DOHH2 (cell line): ENCODE measurements around the gene RPRD1B.

Experiments used
- H3F3A ChIP-seq: fragments of 200-600 bp; sonication (generic), shearing (Covaris generic); 2 replicates; pipeline ENCODE4 v1.6.0; 2016; ENCODE audit warnings: antibody characterized with exemption, mild to moderate bottlenecking; ENCODE audit not compliant: control insufficient read depth, insufficient read depth
- H3K27ac ChIP-seq: fragments of 200-600 bp; sonication (generic); 2 replicates; pipeline ENCODE4 v1.5.1; 2014; ENCODE audit warnings: low read depth, mild to moderate bottlenecking, low read length, moderate library complexity
- H3K27me3 ChIP-seq: fragments of 200-600 bp; sonication (generic); 2 replicates; pipeline ENCODE4 v1.6.1; 2014; ENCODE audit warnings: mild to moderate bottlenecking, low read length, mixed read lengths; ENCODE audit not compliant: control insufficient read depth
- H3K36me3 ChIP-seq: fragments of 200-600 bp; sonication (generic); 2 replicates; pipeline ENCODE4 v1.6.1; 2014; ENCODE audit warnings: mild to moderate bottlenecking, low read length, moderate library complexity, mixed read lengths; ENCODE audit not compliant: control insufficient read depth
- H3K4me1 ChIP-seq: fragments of 200-600 bp; sonication (generic); 2 replicates; pipeline ENCODE4 v1.6.1; 2014; ENCODE audit warnings: mild to moderate bottlenecking, low read length, mixed read lengths; ENCODE audit not compliant: control insufficient read depth
- H3K4me2 ChIP-seq: fragments of 200-600 bp; sonication (generic); 2 replicates; pipeline ENCODE4 v1.6.0; 2014; ENCODE audit warnings: mild to moderate bottlenecking, low read length, moderate library complexity
- H3K4me3 ChIP-seq: fragments of 200-600 bp; sonication (generic); 2 replicates; pipeline ENCODE4 v1.5.1; 2014; ENCODE audit warnings: mild to moderate bottlenecking, low read length, mixed read lengths
- H3K79me2 ChIP-seq: fragments of 200-600 bp; sonication (generic); 2 replicates; pipeline ENCODE4 v1.6.1; 2014; ENCODE audit warnings: mild to moderate bottlenecking, low read length, mixed read lengths; ENCODE audit not compliant: control insufficient read depth
- H3K9me2 ChIP-seq: fragments of 200-600 bp; sonication (generic); replicated peaks from 2 replicates; pipeline ENCODE4 v1.6.1; 2014; ENCODE audit warnings: mild to moderate bottlenecking, low read length, mixed read lengths; ENCODE audit not compliant: control insufficient read depth
- H3K9me3 ChIP-seq: fragments of 200-600 bp; sonication (generic); 2 replicates; pipeline ENCODE4 v1.6.1; 2014; ENCODE audit warnings: antibody characterized with exemption, low read length, mixed read lengths; ENCODE audit not compliant: control insufficient read depth, insufficient read depth
- H4K20me1 ChIP-seq: fragments of 200-600 bp; sonication (generic); 2 replicates; pipeline ENCODE4 v1.6.0; 2014; ENCODE audit warnings: low read depth, mild to moderate bottlenecking, antibody characterized with exemption, low read length, moderate library complexity; ENCODE audit not compliant: control insufficient read depth, insufficient read depth
- EZH2phosphoT487 ChIP-seq: fragments of 200-600 bp; sonication (generic); IDR thresholded peaks from 2 replicates; pipeline ENCODE4 v1.6.1; 2017; ENCODE audit warnings: borderline replicate concordance, mild to moderate bottlenecking, antibody characterized with exemption, low read length, moderate library complexity, mixed read lengths
- TF ChIP-seq, protein P1 (sequence below): fragments of 200-600 bp; sonication (generic); IDR thresholded peaks from one replicate; pipeline ENCODE4 v1.5.1; 2014; ENCODE audit warnings: antibody characterized with exemption, mild to moderate bottlenecking, low read depth, low read length; ENCODE audit not compliant: poor library complexity, severe bottlenecking

Gene RPRD1B

DNA sequence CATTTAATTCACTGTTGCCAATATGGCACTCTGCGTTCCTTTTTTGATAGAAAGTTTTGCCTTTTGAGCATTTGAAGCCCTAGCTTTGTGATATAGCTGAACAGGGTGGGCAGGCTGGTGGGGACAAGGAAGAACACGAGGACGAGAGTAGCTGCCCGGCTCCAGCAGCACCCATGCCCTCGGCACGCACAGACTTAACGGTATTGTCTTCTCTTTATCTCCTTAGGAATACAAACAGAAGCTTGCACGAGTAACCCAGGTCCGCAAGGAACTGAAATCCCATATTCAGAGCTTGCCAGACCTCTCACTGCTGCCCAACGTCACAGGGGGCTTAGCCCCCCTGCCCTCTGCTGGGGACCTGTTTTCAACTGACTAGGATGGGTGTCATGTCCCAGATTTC is 56.0 kb downstream of the RPRD1B start:
- Histone ChIP-seq H3K4me2 (no peak overlapping the region), H3K27me3 (no peaks in the 10 kb centered on the region), H3K36me3 (peaks cover 70% of the 10 kb centered on the region), H3K27ac (no peak overlapping the region), H3K79me2 (peaks cover 6% of the 10 kb centered on the region; the same call in 1 of the 2 replicates), H3K4me3 (no peak overlapping the region), H3K4me1 (peaks cover 41% of the 10 kb centered on the region), H3K9me3 (no peaks in the 10 kb centered on the region), H4K20me1 (no peaks in the 10 kb centered on the region), H3F3A (peaks cover 19% of the 10 kb centered on the region), H3K9me2 (no peaks in the 10 kb centered on the region)
- TF ChIP-seq EZH2phosphoT487 = no peak
- TF ChIP-seq, protein P1, sequence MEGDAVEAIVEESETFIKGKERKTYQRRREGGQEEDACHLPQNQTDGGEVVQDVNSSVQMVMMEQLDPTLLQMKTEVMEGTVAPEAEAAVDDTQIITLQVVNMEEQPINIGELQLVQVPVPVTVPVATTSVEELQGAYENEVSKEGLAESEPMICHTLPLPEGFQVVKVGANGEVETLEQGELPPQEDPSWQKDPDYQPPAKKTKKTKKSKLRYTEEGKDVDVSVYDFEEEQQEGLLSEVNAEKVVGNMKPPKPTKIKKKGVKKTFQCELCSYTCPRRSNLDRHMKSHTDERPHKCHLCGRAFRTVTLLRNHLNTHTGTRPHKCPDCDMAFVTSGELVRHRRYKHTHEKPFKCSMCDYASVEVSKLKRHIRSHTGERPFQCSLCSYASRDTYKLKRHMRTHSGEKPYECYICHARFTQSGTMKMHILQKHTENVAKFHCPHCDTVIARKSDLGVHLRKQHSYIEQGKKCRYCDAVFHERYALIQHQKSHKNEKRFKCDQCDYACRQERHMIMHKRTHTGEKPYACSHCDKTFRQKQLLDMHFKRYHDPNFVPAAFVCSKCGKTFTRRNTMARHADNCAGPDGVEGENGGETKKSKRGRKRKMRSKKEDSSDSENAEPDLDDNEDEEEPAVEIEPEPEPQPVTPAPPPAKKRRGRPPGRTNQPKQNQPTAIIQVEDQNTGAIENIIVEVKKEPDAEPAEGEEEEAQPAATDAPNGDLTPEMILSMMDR = no peak

DNA sequence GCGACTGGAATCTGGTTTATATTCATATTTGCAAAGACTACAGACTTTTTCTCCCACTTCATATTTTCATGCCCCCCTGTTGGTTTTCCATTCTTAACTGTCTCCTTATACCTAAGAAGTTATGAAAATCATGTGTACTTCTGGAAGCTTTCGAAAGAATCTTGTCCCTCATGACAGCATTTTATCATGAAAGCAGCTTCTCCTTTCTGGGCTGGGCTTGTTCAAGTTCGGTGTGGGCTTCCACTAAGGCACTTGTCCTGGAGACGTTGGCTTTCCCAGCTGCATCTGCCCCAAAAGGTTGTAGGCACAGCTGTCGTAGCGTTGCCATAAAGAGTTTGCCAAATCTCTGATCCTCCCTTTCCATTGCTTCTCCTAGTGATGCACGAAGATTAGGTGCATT is 56.5 kb downstream of the RPRD1B start:
- TF ChIP-seq, protein P1 = no peak
- no peak for TF ChIP-seq EZH2phosphoT487
- Histone ChIP-seq H4K20me1 (no peaks in the 10 kb centered on the region), H3K27me3 (no peaks in the 10 kb centered on the region), H3K4me1 (peaks cover 47% of the 10 kb centered on the region), H3F3A (peaks cover 19% of the 10 kb centered on the region), H3K36me3 (peaks cover 64% of the 10 kb centered on the region), H3K4me2 (no peak overlapping the region), H3K4me3 (no peak overlapping the region), H3K9me3 (no peaks in the 10 kb centered on the region), H3K27ac (no peak overlapping the region), H3K79me2 (peaks cover 6% of the 10 kb centered on the region; the same call in 1 of the 2 replicates), H3K9me2 (no peaks in the 10 kb centered on the region)

DNA sequence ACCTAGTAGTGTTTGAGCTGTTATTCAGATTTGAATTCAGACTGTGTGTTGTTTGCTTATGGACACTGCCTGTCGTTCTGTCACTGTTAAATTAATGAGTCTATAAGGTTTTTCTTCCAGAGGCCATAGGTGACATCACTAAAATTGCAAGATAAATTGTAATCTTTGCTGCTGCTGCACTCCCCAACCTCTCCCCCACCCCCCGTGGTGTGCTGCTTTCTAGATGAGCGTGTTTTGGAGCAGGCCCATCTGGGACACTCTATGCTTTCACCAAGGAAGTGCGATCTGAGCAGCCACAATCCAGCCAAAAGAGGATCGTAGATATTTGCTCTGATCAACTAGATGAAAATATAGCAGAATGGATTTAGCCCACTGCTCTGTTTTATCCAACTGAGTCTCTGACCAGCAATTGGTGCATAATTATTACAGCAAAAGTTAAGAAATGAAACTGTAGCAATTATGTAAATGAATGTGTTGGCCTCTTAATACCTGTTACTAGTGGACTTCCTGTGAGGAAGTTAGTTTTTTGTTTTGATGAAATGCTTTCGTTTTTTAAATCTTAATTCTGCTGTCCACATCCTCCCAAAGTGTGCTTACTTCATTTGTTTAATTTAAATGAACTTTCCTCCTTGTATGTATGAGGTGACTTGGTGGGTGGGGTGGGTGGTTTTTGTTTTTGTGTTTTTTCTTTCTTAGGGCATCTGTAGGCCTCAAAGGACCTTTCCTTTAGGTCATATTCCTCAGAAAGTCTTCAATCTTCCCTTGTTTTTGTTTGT is 58.1 kb downstream of the RPRD1B start:
- no peaks in the 10 kb centered on the region for H4K20me1 ChIP-seq
- H3K27ac ChIP-seq = peak overlapping the region; percentile 78
- peak overlapping the region; percentile 27 for H3K4me3 ChIP-seq
- H3K9me2 ChIP-seq = no peaks in the 10 kb centered on the region
- no peaks in the 10 kb centered on the region for H3K27me3 ChIP-seq
- peaks cover 56% of the 10 kb centered on the region for H3K36me3 ChIP-seq
- H3K9me3 ChIP-seq = no peaks in the 10 kb centered on the region
- H3K79me2 ChIP-seq = peaks cover 6% of the 10 kb centered on the region; the same call in 1 of the 2 replicates
- no peak for TF ChIP-seq EZH2phosphoT487
- TF ChIP-seq, protein P1 = no peak
- peaks cover 57% of the 10 kb centered on the region for H3K4me1 ChIP-seq
- H3K4me2 ChIP-seq = peak overlapping the region; percentile 44
- H3F3A ChIP-seq = peaks cover 19% of the 10 kb centered on the region
